Tibial nerve (tissue), 4 donors: Measurements from ENCODE around the gene CCDC184.

ENCODE experiments used
- EP300 ChIP-seq, 2 donors: sonication (generic); formaldehyde crosslinking; IDR thresholded peaks; one replicate each; pipeline ENCODE4 v1.6.1; 2017; ENCODE audit warnings: antibody characterized with exemption in 2 of 2, mild to moderate bottlenecking in 1 of 2
- POLR2A ChIP-seq, 2 donors: fragments of 450-650 bp; IDR thresholded peaks; one replicate each; pipeline ENCODE4 v1.6.1; 2017; ENCODE audit warnings: antibody characterized with exemption in 2 of 2, mild to moderate bottlenecking in 2 of 2, moderate library complexity in 2 of 2
- TF ChIP-seq, protein P1 (sequence below), 5 experiments: fragments of 200-600 bp in 3 of 5; fragments of 450-650 bp in 2 of 5; sonication (generic) in 3 of 5; IDR thresholded peaks; one replicate each; pipeline ENCODE4 v1.5.1; 2016 to 2019; ENCODE audit warnings: antibody characterized with exemption in 5 of 5, mild to moderate bottlenecking in 3 of 5, moderate library complexity in 2 of 5

DNA sequence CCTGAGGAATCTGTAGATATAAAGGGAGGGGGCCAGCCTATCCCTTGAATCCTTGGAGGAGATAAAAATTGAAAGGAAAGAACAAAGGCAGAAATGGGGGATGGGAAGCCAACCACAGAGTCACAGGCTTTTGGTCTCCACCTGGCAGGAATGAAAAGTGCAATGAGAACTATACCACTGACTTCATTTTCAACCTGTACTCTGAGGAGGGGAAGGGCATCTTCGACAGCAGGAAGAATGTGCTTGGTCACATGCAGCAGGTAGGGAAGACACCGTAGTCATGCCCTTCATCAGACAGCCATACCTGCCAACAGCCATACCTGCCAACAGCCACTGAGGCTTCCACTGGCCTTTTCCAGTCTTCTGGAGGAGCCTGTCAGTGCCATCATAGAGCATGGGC is 39.5 kb upstream of the CCDC184 start:
- TF ChIP-seq, protein P1, sequence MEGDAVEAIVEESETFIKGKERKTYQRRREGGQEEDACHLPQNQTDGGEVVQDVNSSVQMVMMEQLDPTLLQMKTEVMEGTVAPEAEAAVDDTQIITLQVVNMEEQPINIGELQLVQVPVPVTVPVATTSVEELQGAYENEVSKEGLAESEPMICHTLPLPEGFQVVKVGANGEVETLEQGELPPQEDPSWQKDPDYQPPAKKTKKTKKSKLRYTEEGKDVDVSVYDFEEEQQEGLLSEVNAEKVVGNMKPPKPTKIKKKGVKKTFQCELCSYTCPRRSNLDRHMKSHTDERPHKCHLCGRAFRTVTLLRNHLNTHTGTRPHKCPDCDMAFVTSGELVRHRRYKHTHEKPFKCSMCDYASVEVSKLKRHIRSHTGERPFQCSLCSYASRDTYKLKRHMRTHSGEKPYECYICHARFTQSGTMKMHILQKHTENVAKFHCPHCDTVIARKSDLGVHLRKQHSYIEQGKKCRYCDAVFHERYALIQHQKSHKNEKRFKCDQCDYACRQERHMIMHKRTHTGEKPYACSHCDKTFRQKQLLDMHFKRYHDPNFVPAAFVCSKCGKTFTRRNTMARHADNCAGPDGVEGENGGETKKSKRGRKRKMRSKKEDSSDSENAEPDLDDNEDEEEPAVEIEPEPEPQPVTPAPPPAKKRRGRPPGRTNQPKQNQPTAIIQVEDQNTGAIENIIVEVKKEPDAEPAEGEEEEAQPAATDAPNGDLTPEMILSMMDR (IDR thresholded peaks at IDR 0.05): no peak
- TF ChIP-seq POLR2A (IDR thresholded peaks at IDR 0.05): no peak
- TF ChIP-seq EP300 (IDR thresholded peaks at IDR 0.05): no peak
